ENCODE results near the gene PTPRN2. TPM values are rescaled to one million over a fixed set of nuclear protein-coding genes. Genes with fewer than 3 reads are reported as not detected.

Gene PTPRN2
- total RNA-seq, 1 donor from 2014 or later, result 0.72 TPM

GRCh38 chr7:157526913-157527634, 1060.5 kb downstream of the PTPRN2 start:
- no peak for DNase-seq (ENCODE audit: low spot score)

- DNase-seq (ENCODE audit: low spot score), result no peak
Measured at GRCh38 chr7:157526005-157526912, 1061.4 kb downstream of the PTPRN2 start.

GRCh38 chr7:157525491-157525915, 1062.1 kb downstream of the PTPRN2 start:
- DNase-seq (ENCODE audit: low spot score), result no peak

- DNase-seq (ENCODE audit: low spot score), result no peak
Measured at GRCh38 chr7:157524731-157525130, 1062.9 kb downstream of the PTPRN2 start.

- DNase-seq (ENCODE audit: low spot score), result no peak
Measured at GRCh38 chr7:157523766-157524421, 1063.7 kb downstream of the PTPRN2 start.

- no peak for DNase-seq (ENCODE audit: low spot score)
Measured at GRCh38 chr7:157523371-157523765, 1064.3 kb downstream of the PTPRN2 start.

- no peak for DNase-seq (ENCODE audit: low spot score)
Measured at GRCh38 chr7:157522954-157523353, 1064.7 kb downstream of the PTPRN2 start.

GRCh38 chr7:157522189-157522588, 1065.4 kb downstream of the PTPRN2 start:
- no peak for DNase-seq (ENCODE audit: low spot score)

GRCh38 chr7:157521752-157522151, 1065.9 kb downstream of the PTPRN2 start:
- DNase-seq (ENCODE audit: low spot score), result no peak

- DNase-seq (ENCODE audit: low spot score), result no peak
Measured at GRCh38 chr7:157521061-157521731, 1066.4 kb downstream of the PTPRN2 start.

- DNase-seq (ENCODE audit: low spot score), result no peak
Measured at GRCh38 chr7:157520249-157520648, 1067.4 kb downstream of the PTPRN2 start.

GRCh38 chr7:157519798-157520244, 1067.8 kb downstream of the PTPRN2 start:
- no peak for DNase-seq (ENCODE audit: low spot score)

GRCh38 chr7:157519246-157519645, 1068.4 kb downstream of the PTPRN2 start:
- DNase-seq (ENCODE audit: low spot score), result no peak

GRCh38 chr7:157518514-157519175, 1069.0 kb downstream of the PTPRN2 start:
- no peak for DNase-seq (ENCODE audit: low spot score)

GRCh38 chr7:157517782-157518513, 1069.7 kb downstream of the PTPRN2 start:
- DNase-seq (ENCODE audit: low spot score), result no peak

- no peak for DNase-seq (ENCODE audit: low spot score)
Measured at GRCh38 chr7:157516911-157517781, 1070.5 kb downstream of the PTPRN2 start.

- no peak for DNase-seq (ENCODE audit: low spot score)
Measured at GRCh38 chr7:157516311-157516710, 1071.3 kb downstream of the PTPRN2 start.

- DNase-seq (ENCODE audit: low spot score), result no peak
Measured at GRCh38 chr7:157515342-157516041, 1072.1 kb downstream of the PTPRN2 start.

GRCh38 chr7:157514746-157515145, 1072.9 kb downstream of the PTPRN2 start:
- no peak for DNase-seq (ENCODE audit: low spot score)

Measured in umbilical cord (tissue), 2 donors.